ENCODE measurements around the gene ZFYVE16.
"Not testable (repeated sequence)": the region's sequence is repeated elsewhere in the genome, so short reads cannot be mapped to it uniquely, and the experiment has no call there.

Gene ZFYVE16

GRCh38 chr5:80407735-80408483, at the start of gene ZFYVE16:
TSS of gene ZFYVE16 (plus strand) at chr5:80408064. CDS start at chr5:80434148, 26,084 bp downstream.
- peak; percentile 99 for DNase-seq (ENCODE audit: low read depth, low spot score)

- DNase-seq (ENCODE audit: low read depth, low spot score) = no peak
These were observed 46.9 kb upstream of the ZFYVE16 start for GRCh38 chr5:80360914-80361444.

DNA sequence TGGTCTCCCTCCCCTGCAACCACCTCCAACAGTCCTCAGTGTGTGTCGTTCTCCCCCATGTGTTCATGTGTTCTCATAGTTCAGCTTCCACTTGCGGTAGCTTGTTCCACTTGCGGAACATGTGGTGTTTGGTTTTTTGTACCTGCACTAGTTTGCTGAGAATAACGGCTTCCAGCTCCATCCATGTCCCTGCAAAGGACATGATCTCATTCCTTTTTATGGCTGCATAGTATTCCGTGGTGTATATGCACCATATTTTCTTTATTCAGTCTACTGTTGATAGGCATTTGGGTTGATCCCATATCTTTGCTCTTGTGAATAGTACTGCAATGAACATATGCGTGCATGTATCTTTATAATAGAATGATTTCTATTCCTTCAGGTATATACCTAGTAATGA, 43.0 kb upstream of the ZFYVE16 start:
- no peak for DNase-seq (ENCODE audit: low read depth, low spot score)

DNA sequence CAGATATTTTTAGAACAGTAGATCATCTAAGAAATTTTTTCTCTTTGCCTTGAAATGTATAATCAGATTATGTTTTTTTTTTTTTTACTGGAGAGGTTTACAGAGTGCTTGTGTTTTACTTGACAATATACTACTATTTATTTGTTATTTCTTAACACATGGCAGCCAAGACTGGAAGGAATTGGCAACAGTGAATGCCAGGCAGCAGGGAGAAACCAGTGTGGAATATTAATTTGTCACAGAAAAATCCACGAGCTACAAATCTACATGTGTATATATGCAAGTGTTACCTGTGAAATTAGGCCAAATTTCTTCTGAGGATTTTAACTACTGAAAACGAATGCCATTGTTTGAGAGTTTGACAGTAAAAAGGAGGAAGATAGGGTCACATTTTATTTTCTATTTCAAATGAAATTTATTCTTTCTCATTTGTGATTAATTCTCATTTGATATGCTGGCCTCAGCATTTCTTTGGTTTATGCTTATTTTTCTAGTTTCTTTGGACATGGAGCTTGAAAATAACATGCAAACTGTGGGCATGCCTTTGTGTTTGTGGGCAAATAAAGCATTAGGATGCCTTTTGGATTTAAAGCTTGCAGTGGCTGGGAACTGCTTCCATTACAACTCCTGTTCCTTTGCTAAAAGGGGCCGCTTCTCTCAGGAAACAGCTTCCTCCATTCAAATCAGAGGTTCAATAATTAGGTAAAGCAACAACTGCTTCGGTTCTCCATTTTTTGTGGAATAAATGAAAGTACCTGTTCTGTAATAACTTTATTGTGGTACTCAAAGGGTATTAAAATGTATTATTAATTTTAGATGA, 39.0 kb upstream of the ZFYVE16 start:
- DNase-seq (ENCODE audit: low read depth, low spot score) = peak; percentile 5

GRCh38 chr5:80369521-80369920, 38.3 kb upstream of the ZFYVE16 start:
- DNase-seq (ENCODE audit: low read depth, low spot score) = no peak

- DNase-seq (ENCODE audit: low read depth, low spot score) = no peak
These were observed 37.5 kb upstream of the ZFYVE16 start for GRCh38 chr5:80370390-80370789.

DNA sequence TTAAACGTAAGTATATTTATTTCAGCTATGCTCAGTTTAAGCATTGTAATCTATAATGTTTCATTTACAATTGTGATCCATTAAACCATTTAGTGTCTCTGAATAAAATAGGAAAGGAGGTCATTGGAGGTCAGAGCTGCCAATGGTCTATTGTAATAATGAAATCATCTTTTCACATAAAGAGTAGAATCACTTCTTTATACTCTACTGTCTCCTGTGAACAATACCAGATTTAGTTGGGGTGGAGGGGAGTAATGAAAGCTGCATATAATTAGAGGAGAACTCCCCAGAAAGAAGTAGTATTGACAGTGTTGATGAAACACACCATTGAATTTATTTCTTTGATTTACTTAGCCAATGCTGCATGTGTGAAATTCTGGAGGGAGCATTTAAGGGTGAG, 35.1 kb upstream of the ZFYVE16 start:
- no peak for DNase-seq (ENCODE audit: low read depth, low spot score)

- no peak for DNase-seq (ENCODE audit: low read depth, low spot score)
These were observed 33.7 kb upstream of the ZFYVE16 start for GRCh38 chr5:80374188-80374587.

DNA sequence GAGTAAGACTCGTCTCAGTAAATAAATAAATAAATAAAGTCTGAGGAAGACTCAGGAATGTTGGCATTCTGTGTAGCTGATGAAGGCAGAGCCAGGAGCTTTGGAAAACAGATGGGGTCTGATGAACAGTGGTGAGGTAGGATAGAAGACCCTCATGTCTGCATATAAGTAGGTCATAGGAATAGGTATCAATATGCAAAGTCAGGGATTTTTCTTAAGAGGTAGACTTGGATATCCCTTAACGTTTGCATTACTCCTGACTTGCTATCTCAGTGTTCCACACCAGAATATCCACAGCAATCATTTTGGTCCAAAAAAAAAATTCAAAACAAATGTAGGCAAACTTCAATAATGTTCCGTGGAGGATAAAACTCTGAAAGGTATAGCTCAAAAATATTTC, 31.3 kb upstream of the ZFYVE16 start:
- DNase-seq (ENCODE audit: low read depth, low spot score) = no peak

- DNase-seq (ENCODE audit: low read depth, low spot score) = no peak
These were observed 25.4 kb upstream of the ZFYVE16 start for GRCh38 chr5:80382488-80382887.

- DNase-seq (ENCODE audit: low read depth, low spot score) = no peak
These were observed 20.6 kb upstream of the ZFYVE16 start for GRCh38 chr5:80387063-80387768.

DNA sequence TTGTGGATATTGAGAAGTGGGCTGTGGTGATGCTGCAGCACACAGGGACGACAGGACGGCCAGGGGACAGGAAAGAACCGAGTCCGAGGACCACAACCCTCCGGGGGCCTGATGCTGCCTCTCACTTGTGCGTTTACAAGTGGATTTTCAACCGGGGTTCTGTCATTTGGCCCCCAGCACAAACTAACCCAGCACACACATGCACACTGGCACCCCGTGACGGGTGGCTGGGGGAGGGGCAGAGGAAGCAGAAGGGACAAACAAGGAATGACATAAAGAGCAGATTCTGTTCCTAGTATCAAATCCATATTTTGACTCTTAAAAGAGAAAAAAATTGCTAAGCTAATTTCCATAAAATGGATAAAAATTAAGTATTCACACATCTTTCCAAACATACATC, 18.3 kb upstream of the ZFYVE16 start:
- DNase-seq (ENCODE audit: low read depth, low spot score) = no peak

- DNase-seq (ENCODE audit: low read depth, low spot score) = not testable (repeated sequence)
These were observed 17.5 kb upstream of the ZFYVE16 start for GRCh38 chr5:80390413-80390812.

DNA sequence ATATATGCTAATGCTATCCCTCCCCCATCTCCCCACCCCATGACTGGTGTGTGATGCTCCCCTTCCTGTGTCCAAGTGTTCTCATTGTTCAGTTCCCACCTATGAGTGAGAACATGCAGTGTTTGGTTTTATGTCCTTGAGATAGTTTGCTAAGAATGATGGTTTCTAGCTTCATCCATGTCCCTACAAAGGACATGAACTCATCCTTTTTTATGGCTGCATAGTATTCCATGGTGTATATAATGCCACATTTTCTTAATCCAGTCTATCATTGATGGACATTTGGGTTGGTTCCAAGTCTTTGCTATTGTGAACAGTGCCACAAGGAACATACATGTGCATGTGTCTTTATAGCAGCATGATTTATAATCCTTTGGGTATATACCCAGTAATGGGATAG, 16.6 kb upstream of the ZFYVE16 start:
- DNase-seq (ENCODE audit: low read depth, low spot score) = not testable (repeated sequence)

DNA sequence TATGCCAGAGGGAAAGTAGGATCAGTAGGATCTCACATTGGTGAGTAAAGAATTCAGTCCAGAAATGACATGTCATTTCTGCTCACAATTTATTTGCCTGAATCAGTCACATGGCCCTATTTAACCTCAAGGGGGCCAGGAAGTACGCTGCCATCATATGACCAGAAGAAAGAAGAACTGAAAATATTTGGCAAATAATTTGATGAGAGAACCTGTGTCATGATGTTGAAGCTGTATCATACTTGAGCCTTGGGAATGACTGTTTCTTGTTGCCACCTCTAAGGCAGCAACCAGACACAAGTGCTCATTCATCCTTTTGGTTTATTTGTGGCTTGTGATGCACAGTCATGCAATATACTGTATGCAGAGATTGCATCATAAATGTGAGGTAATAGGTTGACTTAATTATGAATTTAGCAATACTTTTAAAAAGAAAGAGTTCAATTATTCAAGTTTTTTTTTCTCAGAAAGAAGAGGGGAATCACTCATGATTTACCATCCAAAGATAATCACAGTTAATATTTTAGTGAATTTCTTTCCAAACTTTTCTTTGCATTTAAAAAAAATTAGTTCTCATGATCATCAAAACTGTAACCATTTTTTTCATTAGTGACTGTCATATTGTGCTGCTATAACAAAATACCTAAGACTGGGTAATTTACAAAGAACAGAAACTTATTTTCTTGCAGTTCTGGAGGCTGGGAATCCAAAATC, 8.2 kb upstream of the ZFYVE16 start:
- no peak for DNase-seq (ENCODE audit: low read depth, low spot score)

- DNase-seq (ENCODE audit: low read depth, low spot score) = not testable (repeated sequence)
These were observed 7.5 kb upstream of the ZFYVE16 start for GRCh38 chr5:80400368-80400767.

GRCh38 chr5:80403782-80404181, 4.1 kb upstream of the ZFYVE16 start:
- DNase-seq (ENCODE audit: low read depth, low spot score) = no peak

GRCh38 chr5:80406980-80407734, 707 bp upstream of the ZFYVE16 start:
- DNase-seq (ENCODE audit: low read depth, low spot score) = no peak

- DNase-seq (ENCODE audit: low read depth, low spot score) = peak; percentile 84
These were observed 861 bp downstream of the ZFYVE16 start for GRCh38 chr5:80408484-80409366.
